ENCODE data around the gene GLRA2.

- TF ChIP-seq CTCF (IDR thresholded peaks at IDR 0.05) (no peak), POLR2A (IDR thresholded peaks at IDR 0.05) (no peak)
Observed at GRCh38 chrX:14591976-14592375, 62.6 kb downstream of the GLRA2 start.
